B cell (primary cell): ENCODE results near the gene RAB7B. TPM values are rescaled to one million over a fixed set of nuclear protein-coding genes. Genes with fewer than 3 reads are reported as not detected.

ENCODE experiments used
- ATAC-seq: fragments of 200-7000 bp; cut with Tn5 transposase; one replicate; pipeline ENCODE4 v1.10.0; 2021; ENCODE audit warnings: low read depth, mild to moderate bottlenecking, moderate number of reproducible peaks, moderate library complexity
- CTCF ChIA-PET: fragments of 350-600 bp; sonication (Branson Sonifier 250); formaldehyde crosslinking; loops from one replicate; lab custom pipeline; 2021; ENCODE audit warnings: antibody characterized with exemption, inconsistent platforms; lab: Charles Lee
- POLR2A ChIA-PET: fragments of 350-600 bp; sonication (Branson Sonifier 250); formaldehyde crosslinking; loops from one replicate; lab custom pipeline; 2021; ENCODE audit warnings: antibody characterized with exemption; lab: Charles Lee
- DNase-seq: peaks from one replicate; pipeline ENCODE4 v3.0.0; 2013
- H2AFZ ChIP-seq: 2 replicates; pipeline ENCODE4 v1.6.1; 2012; ENCODE audit warnings: mild to moderate bottlenecking, low read depth, low read length; ENCODE audit not compliant: insufficient read depth, poor library complexity, severe bottlenecking
- H3K27ac ChIP-seq, 2 donors: 1 replicate in 1 of 2; 2 replicates in 1 of 2; pipeline ENCODE4 v1.5.1; 2012 to 2013; ENCODE audit warnings: low read length in 2 of 2, mild to moderate bottlenecking in 2 of 2, moderate library complexity in 1 of 2
- H3K27me3 ChIP-seq, 4 experiments: fragments of 200-600 bp in 1 of 4; sonication (generic) in 1 of 4; replicated peaks in 1 of 4; 1 replicate in 2 of 4; 2 replicates in 2 of 4; pipeline versions ENCODE4 v1.6.1 to v1.7.0; 2013 to 2016; ENCODE audit warnings: low read length in 3 of 4, mild to moderate bottlenecking in 2 of 4, mixed read lengths in 1 of 4, moderate library complexity in 1 of 4; ENCODE audit not compliant: insufficient read depth in 4 of 4, control insufficient read depth in 3 of 4; ENCODE audit errors: control extremely low read depth in 1 of 4
- H3K36me3 ChIP-seq, 2 experiments: replicated peaks in 1 of 2; 1 replicate in 1 of 2; 2 replicates in 1 of 2; pipeline versions ENCODE4 v1.6.1 to v1.7.1; 2013; ENCODE audit warnings: low read length in 1 of 2; ENCODE audit not compliant: insufficient read depth in 2 of 2, control insufficient read depth in 1 of 2; ENCODE audit errors: control extremely low read depth in 1 of 2, extremely low read depth in 1 of 2
- H3K4me1 ChIP-seq, 2 donors: fragments of 200-600 bp in 1 of 2; sonication (generic) in 1 of 2; 1 replicate in 1 of 2; 2 replicates in 1 of 2; pipeline versions ENCODE4 v1.5.1 to v1.6.1; 2013 to 2017; ENCODE audit warnings: low read length in 2 of 2; ENCODE audit not compliant: control insufficient read depth in 2 of 2, insufficient read depth in 2 of 2
- H3K4me2 ChIP-seq: replicated peaks from 2 replicates; pipeline ENCODE3; 2012; ENCODE audit warnings: mild to moderate bottlenecking, low read depth, low read length; ENCODE audit not compliant: poor library complexity, severe bottlenecking
- H3K4me3 ChIP-seq, 5 experiments: fragments of 200-600 bp in 1 of 5; sonication (generic) in 1 of 5; 1 replicate in 3 of 5; 2 replicates in 2 of 5; pipeline versions ENCODE4 v1.5.1 to v1.7.0; 2011 to 2016; ENCODE audit warnings: low read length in 4 of 5, mild to moderate bottlenecking in 4 of 5, low read depth in 2 of 5, control low read depth in 1 of 5, moderate library complexity in 1 of 5; ENCODE audit not compliant: insufficient read depth in 1 of 5; ENCODE audit errors: control extremely low read depth in 1 of 5, extremely low read depth in 1 of 5
- H3K79me2 ChIP-seq: fragments of 200-600 bp; sonication (generic); one replicate; pipeline ENCODE4 v1.6.0; 2016; ENCODE audit warnings: low read length; ENCODE audit not compliant: control insufficient read depth, insufficient read depth
- H3K9ac ChIP-seq: fragments of 200-600 bp; sonication (generic); 2 replicates; pipeline ENCODE4 v1.6.1; 2017; ENCODE audit warnings: mild to moderate bottlenecking, low read length, moderate library complexity
- H3K9me3 ChIP-seq, 3 donors: one replicate each; pipeline versions ENCODE4 v1.6.1 to v1.7.1; 2013; ENCODE audit warnings: low read length in 2 of 3; ENCODE audit not compliant: control insufficient read depth in 2 of 3, insufficient read depth in 1 of 3; ENCODE audit errors: control extremely low read depth in 1 of 3
- H4K20me1 ChIP-seq: 2 replicates; pipeline ENCODE4 v1.6.0; 2012; ENCODE audit warnings: mild to moderate bottlenecking, low read length; ENCODE audit not compliant: insufficient read depth, control insufficient read depth, poor library complexity, severe bottlenecking
- H3K27ac Mint-ChIP-seq: one replicate; pipeline ENCODE4 v1.8.0; 2021; ENCODE audit warnings: mixed read lengths
- H3K27me3 Mint-ChIP-seq: one replicate; pipeline ENCODE4 v1.8.0; 2021; ENCODE audit warnings: mixed read lengths
- H3K4me1 Mint-ChIP-seq: one replicate; pipeline ENCODE4 v1.8.0; 2021; ENCODE audit warnings: mixed read lengths
- H3K4me3 Mint-ChIP-seq: one replicate; pipeline ENCODE4 v1.8.0; 2021; ENCODE audit warnings: mixed read lengths
- H3K9me3 Mint-ChIP-seq: one replicate; pipeline ENCODE4 v1.8.0; 2022; ENCODE audit warnings: mixed read lengths; ENCODE audit not compliant: insufficient read depth
- EZH2 ChIP-seq: IDR thresholded peaks from 2 replicates; pipeline ENCODE4 v1.6.1; 2012; ENCODE audit warnings: borderline replicate concordance, low read depth, mild to moderate bottlenecking, moderate library complexity, low read length; ENCODE audit not compliant: insufficient read depth, poor library complexity, severe bottlenecking
- WGBS: methylation state at CpG from one replicate; pipeline ENCODE4 v1.1.5; 2013; ENCODE audit warnings: missing lambda C conversion rate; ENCODE audit not compliant: insufficient coverage; 5-methylcytosine and 5-hydroxymethylcytosine counted together
- intact Hi-C: fragments of 100-400 bp; cut with micrococcal nuclease; formaldehyde crosslinking; loops from one replicate; pipeline ENCODE4 v1.10.0; 2022
- polyA plus RNA-seq: library from polyadenylated mRNA; depleted of rRNA; stranded (reverse); fragments of >200 nt; gene quantifications from 2 replicates; pipeline ENCODE4 v1.2.3, GENCODE V29; 2012
- total RNA-seq, 2 donors: library from RNA; stranded (reverse); fragments of 120-200 nt in 1 of 2; gene quantifications; 1 replicate in 1 of 2; 2 replicates in 1 of 2; pipeline versions ENCODE4 v1.2.3 to v1.2.4, GENCODE V29; 2013 to 2022
- TF ChIP-seq, protein P1 (sequence below): fragments of 200-600 bp; IDR thresholded peaks from one replicate; pipeline ENCODE4 v1.8.0; 2022; ENCODE audit warnings: antibody characterized with exemption, mild to moderate bottlenecking

The RAB7B gene
- total and polyA plus RNA-seq, 2 donors (not counting 1 experiment from before 2014, with no cell fraction given), result not detected

DNA sequence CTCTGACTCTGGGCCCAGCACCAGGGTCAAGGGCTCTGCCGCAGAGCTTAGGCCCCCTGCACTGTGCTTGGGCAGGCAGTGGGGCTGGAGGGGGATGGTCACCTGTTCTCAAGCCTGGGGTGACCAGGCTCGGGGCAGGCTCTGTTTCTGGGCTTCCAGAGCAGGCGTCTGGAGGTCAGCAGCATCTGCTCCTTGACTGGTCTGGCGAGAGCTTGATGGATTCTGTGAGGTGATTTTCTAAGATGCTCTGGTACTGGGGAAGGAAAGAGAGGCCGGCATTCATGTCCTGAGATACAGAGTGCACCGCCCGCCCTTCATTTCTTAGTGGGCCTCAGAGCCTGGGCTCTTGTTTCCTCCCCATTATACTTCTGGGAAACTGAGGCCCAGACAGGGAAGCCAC lies 24.5 kb downstream of the RAB7B start:
- H2AFZ ChIP-seq, result no peak overlapping the region
- WGBS, result 91% methylated on average over 4 of the region's 7 CpGs
- Mint-ChIP-seq H3K27me3 (peaks cover 2% of the 10 kb centered on the region), H3K4me1 (no peaks in the 10 kb centered on the region), H3K4me3 (no peak overlapping the region), H3K9me3 (no peaks in the 10 kb centered on the region), H3K27ac (no peak overlapping the region)
- no peaks in the 10 kb centered on the region for H3K27me3 ChIP-seq
- intact Hi-C loops, result loop anchor here (5.0 kb wide), 1 partner anchor 266 kb away; no protein-coding TSS in a partner anchor
- ChIA-PET CTCF (interaction anchor here (1.0 to 11.3 kb wide), 16 partner anchors 8 to 387 kb away, joined by 3 to 434 read pairs (median 23); no protein-coding TSS in a partner anchor), POLR2A (no interaction called here)
- no peak for DNase-seq
- no peak overlapping the region for H3K4me2 ChIP-seq
- no peaks in the 10 kb centered on the region for H3K36me3 ChIP-seq
- H3K4me1 ChIP-seq, result no peaks in the 10 kb centered on the region
- ATAC-seq, result no peak
- no peak for TF ChIP-seq EZH2
- TF ChIP-seq, protein P1, sequence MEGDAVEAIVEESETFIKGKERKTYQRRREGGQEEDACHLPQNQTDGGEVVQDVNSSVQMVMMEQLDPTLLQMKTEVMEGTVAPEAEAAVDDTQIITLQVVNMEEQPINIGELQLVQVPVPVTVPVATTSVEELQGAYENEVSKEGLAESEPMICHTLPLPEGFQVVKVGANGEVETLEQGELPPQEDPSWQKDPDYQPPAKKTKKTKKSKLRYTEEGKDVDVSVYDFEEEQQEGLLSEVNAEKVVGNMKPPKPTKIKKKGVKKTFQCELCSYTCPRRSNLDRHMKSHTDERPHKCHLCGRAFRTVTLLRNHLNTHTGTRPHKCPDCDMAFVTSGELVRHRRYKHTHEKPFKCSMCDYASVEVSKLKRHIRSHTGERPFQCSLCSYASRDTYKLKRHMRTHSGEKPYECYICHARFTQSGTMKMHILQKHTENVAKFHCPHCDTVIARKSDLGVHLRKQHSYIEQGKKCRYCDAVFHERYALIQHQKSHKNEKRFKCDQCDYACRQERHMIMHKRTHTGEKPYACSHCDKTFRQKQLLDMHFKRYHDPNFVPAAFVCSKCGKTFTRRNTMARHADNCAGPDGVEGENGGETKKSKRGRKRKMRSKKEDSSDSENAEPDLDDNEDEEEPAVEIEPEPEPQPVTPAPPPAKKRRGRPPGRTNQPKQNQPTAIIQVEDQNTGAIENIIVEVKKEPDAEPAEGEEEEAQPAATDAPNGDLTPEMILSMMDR, result no peak
- no peaks in the 10 kb centered on the region for H3K9me3 ChIP-seq
- no peaks in the 10 kb centered on the region for H3K79me2 ChIP-seq
- H3K27ac ChIP-seq, result no peak overlapping the region
- H3K9ac ChIP-seq, result no peak overlapping the region
- no peak overlapping the region for H3K4me3 ChIP-seq
- no peaks in the 10 kb centered on the region for H4K20me1 ChIP-seq

DNA sequence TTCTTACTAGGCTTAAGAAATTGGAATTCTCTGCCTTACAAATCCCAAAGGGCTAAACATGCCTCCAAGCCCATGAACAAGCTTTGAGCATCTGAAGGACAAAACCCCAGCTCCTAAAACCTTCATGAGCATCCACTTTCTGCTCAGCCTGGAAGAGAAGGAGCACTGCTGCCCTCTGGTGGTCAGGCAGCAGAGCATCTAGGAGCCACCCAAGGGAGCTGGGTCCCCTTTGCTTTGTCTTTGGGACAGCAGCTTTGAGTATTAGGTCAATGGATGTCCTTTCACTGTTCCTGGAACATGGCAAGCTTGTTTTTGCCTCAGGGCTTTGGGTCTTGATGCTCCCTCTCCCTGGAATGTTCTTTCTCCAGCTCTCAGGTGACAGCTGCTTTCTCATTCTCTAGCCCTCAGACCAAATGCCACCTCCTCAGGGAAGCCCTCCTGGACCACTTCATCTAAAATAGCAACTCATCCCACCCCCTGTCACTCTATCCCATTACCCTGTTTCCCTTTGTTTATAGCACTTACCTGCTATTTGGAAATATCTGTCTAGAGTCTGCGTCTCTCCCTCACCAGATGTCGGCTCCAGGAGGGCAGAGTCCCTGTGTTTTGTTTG lies 25.7 kb downstream of the RAB7B start:
- Histone ChIP-seq H3K4me2 (no peak overlapping the region), H3K79me2 (no peaks in the 10 kb centered on the region), H3K27me3 (no peaks in the 10 kb centered on the region), H3K4me3 (no peak overlapping the region), H2AFZ (no peak overlapping the region), H3K27ac (no peak overlapping the region), H3K9me3 (no peaks in the 10 kb centered on the region), H3K36me3 (no peaks in the 10 kb centered on the region), H3K4me1 (no peaks in the 10 kb centered on the region), H4K20me1 (no peaks in the 10 kb centered on the region), H3K9ac (no peak overlapping the region)
- Mint-ChIP-seq H3K4me1 (no peaks in the 10 kb centered on the region), H3K27me3 (peaks cover 2% of the 10 kb centered on the region), H3K9me3 (no peaks in the 10 kb centered on the region), H3K27ac (no peak overlapping the region), H3K4me3 (no peak overlapping the region)
- DNase-seq (peak; percentile 83), ATAC-seq (peak; percentile 84)
- ChIA-PET POLR2A (interaction anchor here (1.1 to 1.6 kb wide), 2 partner anchors 186 to 228 kb away, joined by 3 to 7 read pairs; no protein-coding TSS in a partner anchor), CTCF (interaction anchor here (0.6 to 11.3 kb wide), 105 partner anchors 9 to 786 kb away, joined by 3 to 434 read pairs (median 4); partner anchors contain the start of genes CTSE, PM20D1, SLC26A9 and SLC45A3)
- TF ChIP-seq, protein P1, result peak; percentile 96
- no peak for TF ChIP-seq EZH2
- WGBS, result 100% methylated on average over 2 of the region's 2 CpGs
- intact Hi-C loops, result loop anchor here (1.0 to 5.0 kb wide), 4 partner anchors 58 to 265 kb away; no protein-coding TSS in a partner anchor
